Esophagus muscularis mucosa (tissue), 3 donors: Measurements from ENCODE around the gene GLO1.

Experiments used
- CTCF ChIP-seq, 3 experiments: fragments of 200-600 bp in 2 of 3; fragments of 450-650 bp in 1 of 3; sonication (generic) in 2 of 3; IDR thresholded peaks; one replicate each; pipeline ENCODE4 v1.5.1; 2017 to 2019; ENCODE audit warnings: antibody characterized with exemption in 3 of 3, mild to moderate bottlenecking in 2 of 3, moderate library complexity in 1 of 3
- POLR2A ChIP-seq: fragments of 450-650 bp; IDR thresholded peaks from one replicate; pipeline ENCODE4 v1.6.1; 2017; ENCODE audit warnings: antibody characterized with exemption, moderate library complexity, mild to moderate bottlenecking, low read depth
- POLR2AphosphoS5 ChIP-seq, 2 donors: sonication (generic); formaldehyde crosslinking; IDR thresholded peaks; one replicate each; pipeline ENCODE4 v1.6.1; 2017; ENCODE audit warnings: antibody characterized with exemption in 2 of 2

- TF ChIP-seq CTCF (IDR thresholded peaks at IDR 0.05), result no peak
- TF ChIP-seq POLR2AphosphoS5 (IDR thresholded peaks at IDR 0.05), result no peak
- no peak for TF ChIP-seq POLR2A
These were observed 23.3 kb downstream of the GLO1 start for GRCh38 chr6:38679668-38680067.
